GM23338 (cell line): Measurements from ENCODE around the gene LYRM9. TPM values are rescaled to one million over a fixed set of nuclear protein-coding genes. Genes with fewer than 3 reads are reported as not detected.
"Not testable (repeated sequence)": the region's sequence is repeated elsewhere in the genome, so short reads cannot be mapped to it uniquely, and the experiment has no call there.

Experiments used
- ATAC-seq: fragments of 200-7000 bp; cut with Tn5 transposase; 3 replicates; pipeline ENCODE4 v1.9.1; 2020
- DNase-seq: peaks from one replicate; pipeline ENCODE4 v3.0.0-alpha.2; 2015; ENCODE audit warnings: low spot score
- H2AFZ ChIP-seq: fragments of 200-600 bp; sonication (generic); 2 replicates; pipeline ENCODE4 v1.8.0; 2016; ENCODE audit warnings: antibody characterized with exemption, mild to moderate bottlenecking, moderate library complexity
- H3F3A ChIP-seq: fragments of 200-600 bp; sonication (generic); replicated peaks from 2 replicates; pipeline ENCODE4 v1.8.0; 2017; ENCODE audit warnings: antibody characterized with exemption, mixed run types, low read depth
- H3K27ac ChIP-seq: fragments of 200-600 bp; sonication (generic); 2 replicates; pipeline ENCODE4 v1.6.1; 2016; ENCODE audit warnings: low read depth
- H3K27me3 ChIP-seq: fragments of 200-600 bp; sonication (generic); 2 replicates; pipeline ENCODE4 v1.8.0; 2016; ENCODE audit warnings: mild to moderate bottlenecking, mixed run types, moderate library complexity; ENCODE audit not compliant: insufficient read depth
- H3K36me3 ChIP-seq: fragments of 200-600 bp; sonication (generic); 2 replicates; pipeline ENCODE4 v1.8.0; 2016; ENCODE audit warnings: mild to moderate bottlenecking; ENCODE audit not compliant: insufficient read depth
- H3K4me1 ChIP-seq: fragments of 200-600 bp; sonication (generic); 2 replicates; pipeline ENCODE4 v1.8.0; 2016; ENCODE audit warnings: mild to moderate bottlenecking, moderate library complexity; ENCODE audit not compliant: insufficient read depth
- H3K4me2 ChIP-seq: fragments of 200-600 bp; sonication (generic); 2 replicates; pipeline ENCODE4 v1.7.1; 2017; ENCODE audit warnings: mixed run types
- H3K4me3 ChIP-seq: fragments of 200-600 bp; sonication (generic); 2 replicates; pipeline ENCODE4 v1.6.1; 2016; ENCODE audit warnings: mixed run types
- H3K79me2 ChIP-seq: fragments of 200-600 bp; sonication (generic); replicated peaks from 2 replicates; pipeline ENCODE4 v1.8.0; 2017; ENCODE audit warnings: mild to moderate bottlenecking; ENCODE audit not compliant: insufficient read depth
- H3K9me2 ChIP-seq: fragments of 200-600 bp; sonication (generic); 2 replicates; pipeline ENCODE4 v1.8.0; 2017; ENCODE audit not compliant: insufficient read depth
- H4K20me1 ChIP-seq: fragments of 200-600 bp; sonication (generic); replicated peaks from 2 replicates; pipeline ENCODE4 v1.8.0; 2017; ENCODE audit warnings: mild to moderate bottlenecking; ENCODE audit not compliant: insufficient read depth
- H3K27ac Mint-ChIP-seq: 2 replicates; pipeline ENCODE4 v1.8.0; 2020; ENCODE audit warnings: inconsistent platforms, mild to moderate bottlenecking, moderate library complexity, mixed read lengths
- H3K27me3 Mint-ChIP-seq: 3 replicates; pipeline ENCODE4 v1.8.0; 2022; ENCODE audit warnings: low read depth, mild to moderate bottlenecking, moderate library complexity, mixed read lengths, inconsistent platforms; ENCODE audit not compliant: insufficient read depth, poor library complexity
- H3K36me3 Mint-ChIP-seq: 3 replicates; pipeline ENCODE4 v1.8.0; 2021; ENCODE audit warnings: low read depth, mild to moderate bottlenecking, inconsistent platforms, moderate library complexity, mixed read lengths
- H3K4me1 Mint-ChIP-seq: 3 replicates; pipeline ENCODE4 v1.8.0; 2020; ENCODE audit warnings: mild to moderate bottlenecking, inconsistent platforms, mixed read lengths
- H3K4me3 Mint-ChIP-seq: 3 replicates; pipeline ENCODE4 v1.8.0; 2021; ENCODE audit warnings: moderate library complexity, mild to moderate bottlenecking, inconsistent platforms, mixed read lengths
- H3K9me3 Mint-ChIP-seq: 3 replicates; pipeline ENCODE4 v1.8.0; 2020; ENCODE audit warnings: moderate library complexity, mild to moderate bottlenecking, inconsistent platforms, mixed read lengths
- CREB1 ChIP-seq: fragments of 250-450 bp; sonication (Bioruptor Pico); IDR thresholded peaks from 2 replicates; pipeline ENCODE4 v1.5.0; 2020; ENCODE audit warnings: low read depth, mild to moderate bottlenecking, moderate library complexity
- ETS1 ChIP-seq: IDR thresholded peaks from 2 replicates; pipeline ENCODE4 v1.6.1; 2016; ENCODE audit warnings: antibody characterized with exemption
- POLR2AphosphoS5 ChIP-seq: IDR thresholded peaks from 2 replicates; pipeline ENCODE4 v1.6.1; 2016; ENCODE audit warnings: antibody characterized with exemption, low read depth
- ZNF114 ChIP-seq: fragments of 250-450 bp; sonication (Bioruptor Pico); IDR thresholded peaks from 2 replicates; pipeline ENCODE4 v1.5.0; 2020; ENCODE audit warnings: mild to moderate bottlenecking, moderate library complexity
- polyA plus RNA-seq: library from polyadenylated mRNA; unstranded; fragments of >200 nt; fragmentation: Nextera tagmentation; extraction: Ambion mirVana; gene quantifications from 2 replicates; pipeline ENCODE4 v1.2.1, GENCODE V29; 2016
- total RNA-seq: library from RNA; depleted of rRNA; stranded (reverse); fragments of >200 nt; shearing (Covaris generic); gene quantifications from 2 replicates; pipeline ENCODE4 v1.2.3, GENCODE V29; 2014
- TF ChIP-seq, protein P1 (sequence below), 2 experiments: fragments of 200-600 bp in 1 of 2; sonication (generic) in 1 of 2; conservative IDR thresholded peaks; 2 replicates each; pipeline versions ENCODE4 v1.5.1 to v1.6.1; 2016 to 2017; ENCODE audit warnings: antibody characterized with exemption in 2 of 2, low read depth in 2 of 2, mild to moderate bottlenecking in 2 of 2, moderate library complexity in 1 of 2

Gene LYRM9
- total and polyA plus RNA-seq, 2 experiments from 2014 or later = 4.7 to 6.2 TPM

DNA sequence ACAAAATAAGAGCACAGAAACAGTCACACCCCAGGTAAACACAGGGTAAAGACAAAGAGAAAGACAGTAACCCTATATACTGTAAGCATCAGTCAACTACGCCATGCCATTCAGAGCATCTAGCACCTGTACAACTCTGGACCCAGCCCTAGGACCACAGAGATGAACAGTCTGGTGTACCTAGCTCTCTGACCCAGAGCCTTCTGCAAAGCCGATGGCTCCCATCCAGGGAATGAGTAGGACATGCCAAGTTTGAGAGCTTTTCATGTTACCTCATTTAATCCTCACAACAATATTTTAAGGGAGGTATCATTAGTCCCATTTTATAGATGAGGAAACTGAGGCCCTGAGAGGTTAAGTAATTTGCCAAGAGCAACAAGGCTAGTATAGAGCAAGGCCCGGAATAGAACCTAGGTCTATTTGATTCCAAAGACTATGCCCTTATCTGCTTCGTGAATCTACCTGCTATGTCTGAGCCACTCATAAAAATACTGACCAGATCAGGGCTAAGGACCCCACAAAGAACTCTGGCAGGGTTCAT lies 3.4 kb downstream of the LYRM9 start:
- Histone ChIP-seq H3K4me2 (peak overlapping the region; percentile 36; the same call in 1 of the 2 replicates), H3K4me3 (no peak overlapping the region), H2AFZ (no peak overlapping the region), H3K9me2 (no peaks in the 10 kb centered on the region; the same call in 1 of the 2 replicates), H3K27me3 (peaks cover 9% of the 10 kb centered on the region), H3K27ac (no peak overlapping the region; the same call in 1 of the 2 replicates), H4K20me1 (no peaks in the 10 kb centered on the region), H3K79me2 (no peaks in the 10 kb centered on the region), H3K36me3 (no peaks in the 10 kb centered on the region), H3K4me1 (peaks cover 50% of the 10 kb centered on the region), H3F3A (no peaks in the 10 kb centered on the region; the same call in 1 of the 2 replicates)
- no peak for ATAC-seq
- Mint-ChIP-seq H3K9me3 (no peaks in the 10 kb centered on the region), H3K36me3 (no peaks in the 10 kb centered on the region), H3K27me3 (peaks cover 21% of the 10 kb centered on the region), H3K4me1 (peaks cover 55% of the 10 kb centered on the region), H3K4me3 (no peak overlapping the region; the same call in 2 of the 3 replicates), H3K27ac (0 out of 2 replicates have a peak overlapping the region, but pooled peaks have one; percentile 46)
- TF ChIP-seq POLR2AphosphoS5 = no peak
- TF ChIP-seq, protein P1, sequence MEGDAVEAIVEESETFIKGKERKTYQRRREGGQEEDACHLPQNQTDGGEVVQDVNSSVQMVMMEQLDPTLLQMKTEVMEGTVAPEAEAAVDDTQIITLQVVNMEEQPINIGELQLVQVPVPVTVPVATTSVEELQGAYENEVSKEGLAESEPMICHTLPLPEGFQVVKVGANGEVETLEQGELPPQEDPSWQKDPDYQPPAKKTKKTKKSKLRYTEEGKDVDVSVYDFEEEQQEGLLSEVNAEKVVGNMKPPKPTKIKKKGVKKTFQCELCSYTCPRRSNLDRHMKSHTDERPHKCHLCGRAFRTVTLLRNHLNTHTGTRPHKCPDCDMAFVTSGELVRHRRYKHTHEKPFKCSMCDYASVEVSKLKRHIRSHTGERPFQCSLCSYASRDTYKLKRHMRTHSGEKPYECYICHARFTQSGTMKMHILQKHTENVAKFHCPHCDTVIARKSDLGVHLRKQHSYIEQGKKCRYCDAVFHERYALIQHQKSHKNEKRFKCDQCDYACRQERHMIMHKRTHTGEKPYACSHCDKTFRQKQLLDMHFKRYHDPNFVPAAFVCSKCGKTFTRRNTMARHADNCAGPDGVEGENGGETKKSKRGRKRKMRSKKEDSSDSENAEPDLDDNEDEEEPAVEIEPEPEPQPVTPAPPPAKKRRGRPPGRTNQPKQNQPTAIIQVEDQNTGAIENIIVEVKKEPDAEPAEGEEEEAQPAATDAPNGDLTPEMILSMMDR (conservative IDR thresholded peaks at IDR 0.05; ENCODE audit: low read depth in 2 of 2) = no peak
- DNase-seq = no peak

- Histone ChIP-seq H3K36me3 (no peaks in the 10 kb centered on the region), H3K27ac (peak overlapping the region; percentile 80), H3K27me3 (peaks cover 9% of the 10 kb centered on the region), H3F3A (no peaks in the 10 kb centered on the region; the same call in 1 of the 2 replicates), H3K9me2 (no peaks in the 10 kb centered on the region; the same call in 1 of the 2 replicates), H3K4me2 (peak overlapping the region; percentile 40), H2AFZ (peak overlapping the region; percentile 4; the same call in 1 of the 2 replicates), H3K4me3 (no peak overlapping the region), H3K79me2 (no peaks in the 10 kb centered on the region), H4K20me1 (no peaks in the 10 kb centered on the region), H3K4me1 (peaks cover 41% of the 10 kb centered on the region)
- peak overlapping the region; percentile 78 for H3K27ac Mint-ChIP-seq
- peak; percentile 91 for DNase-seq
- H3K4me1 Mint-ChIP-seq = peaks cover 47% of the 10 kb centered on the region
- ATAC-seq = peak; percentile 61
- H3K4me3 Mint-ChIP-seq = peak overlapping the region; percentile 39
- TF ChIP-seq CREB1 (0 out of 2 replicates have a peak, but pooled peaks have one; percentile 39), ZNF114 (no peak)
- H3K27me3 Mint-ChIP-seq = peaks cover 23% of the 10 kb centered on the region
- no peaks in the 10 kb centered on the region for H3K9me3 Mint-ChIP-seq
- no peaks in the 10 kb centered on the region for H3K36me3 Mint-ChIP-seq
Measured at GRCh38 chr17:27888945-27889344, 4.2 kb downstream of the LYRM9 start.

- H3K4me1 ChIP-seq = peaks cover 35% of the 10 kb centered on the region
- Mint-ChIP-seq H3K9me3 (no peaks in the 10 kb centered on the region), H3K36me3 (no peaks in the 10 kb centered on the region), H3K27ac (no peak overlapping the region), H3K4me1 (peaks cover 40% of the 10 kb centered on the region), H3K4me3 (no peak overlapping the region), H3K27me3 (peaks cover 21% of the 10 kb centered on the region)
- H4K20me1 ChIP-seq = no peaks in the 10 kb centered on the region
- H3K4me2 ChIP-seq = peak overlapping the region; percentile 40
- H3K27me3 ChIP-seq = peaks cover 9% of the 10 kb centered on the region
- no peak for ATAC-seq
- H3K4me3 ChIP-seq = no peak overlapping the region
- no peak overlapping the region for H2AFZ ChIP-seq
- no peaks in the 10 kb centered on the region; the same call in 1 of the 2 replicates for H3F3A ChIP-seq
- no peak for TF ChIP-seq ETS1
- no peaks in the 10 kb centered on the region for H3K79me2 ChIP-seq
- no peaks in the 10 kb centered on the region for H3K36me3 ChIP-seq
- no peak for DNase-seq
- peak overlapping the region; percentile 80; the same call in 1 of the 2 replicates for H3K27ac ChIP-seq
- no peaks in the 10 kb centered on the region; the same call in 1 of the 2 replicates for H3K9me2 ChIP-seq
Measured at GRCh38 chr17:27888067-27888466, 5.1 kb downstream of the LYRM9 start.

DNA sequence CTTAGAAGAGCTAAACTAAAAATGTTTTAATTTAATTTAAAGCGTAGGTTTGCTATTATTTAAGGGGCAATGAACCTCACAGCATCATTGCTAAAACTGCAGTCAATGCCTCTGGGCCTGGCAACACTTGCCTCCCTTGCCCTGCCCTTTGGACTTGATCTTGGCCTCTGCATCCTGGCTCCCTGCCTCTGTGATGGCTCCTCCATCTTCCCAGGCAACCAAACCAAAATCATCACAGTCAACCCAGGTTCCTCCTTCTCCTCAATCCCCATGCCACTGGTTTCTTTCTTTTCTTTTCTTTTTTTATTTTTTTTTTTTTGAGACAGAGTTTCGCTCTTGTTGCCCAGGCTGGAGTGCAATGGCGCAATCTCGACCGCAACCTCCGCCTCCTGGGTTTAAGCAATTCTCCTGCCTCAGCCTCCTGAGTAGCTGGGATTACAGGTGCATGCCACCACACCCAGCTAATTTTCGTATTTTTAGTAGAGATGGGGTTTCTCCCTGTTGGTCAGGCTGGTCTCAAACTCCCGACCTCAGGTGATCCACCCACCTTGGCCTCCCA lies 6.7 kb downstream of the LYRM9 start:
- not testable (repeated sequence) for H3K4me2 ChIP-seq, H3K27me3 ChIP-seq, H3K79me2 ChIP-seq, H3K4me3 Mint-ChIP-seq, H3K27ac Mint-ChIP-seq, ATAC-seq, DNase-seq, H2AFZ ChIP-seq, H3K4me3 ChIP-seq, H3K9me2 ChIP-seq, H3K36me3 Mint-ChIP-seq, H3F3A ChIP-seq, H4K20me1 ChIP-seq, H3K27ac ChIP-seq, H3K36me3 ChIP-seq, H3K9me3 Mint-ChIP-seq
- H3K4me1 ChIP-seq = peaks cover 26% of the 10 kb centered on the region
- Mint-ChIP-seq H3K4me1 (peaks cover 34% of the 10 kb centered on the region), H3K27me3 (peaks cover 19% of the 10 kb centered on the region)
